Psoas muscle (tissue), 8 donors: ENCODE results near the gene THPO. TPM values are rescaled to one million over a fixed set of nuclear protein-coding genes. Genes with fewer than 3 reads are reported as not detected.

Source experiments
- ATAC-seq, 4 donors: fragments of 200-7000 bp; cut with Tn5 transposase; one replicate each; pipeline ENCODE4 v1.9.1; 2020; ENCODE audit warnings: moderate library complexity in 3 of 4, mild to moderate bottlenecking in 2 of 4
- DNase-seq, 2 donors: peaks; one replicate each; pipeline ENCODE4 v3.0.0-alpha.2; 2020
- H3K27ac ChIP-seq: fragments of 200-600 bp; one replicate; pipeline ENCODE4 v1.8.0; 2022
- H3K27me3 ChIP-seq, 3 donors: fragments of 200-600 bp in 1 of 3; one replicate each; pipeline versions ENCODE4 v1.6.1 to v1.8.0; 2013 to 2022; ENCODE audit warnings: low read length in 2 of 3, mild to moderate bottlenecking in 2 of 3, moderate library complexity in 1 of 3; ENCODE audit not compliant: insufficient read depth in 3 of 3
- H3K36me3 ChIP-seq, 2 donors: fragments of 200-600 bp in 1 of 2; one replicate each; pipeline versions ENCODE4 v1.6.1 to v1.8.0; 2013 to 2022; ENCODE audit warnings: low read depth in 1 of 2, mild to moderate bottlenecking in 1 of 2, moderate library complexity in 1 of 2; ENCODE audit not compliant: insufficient read depth in 1 of 2
- H3K4me1 ChIP-seq: fragments of 200-600 bp; one replicate; pipeline ENCODE4 v1.8.0; 2022
- H3K4me3 ChIP-seq: fragments of 200-600 bp; one replicate; pipeline ENCODE4 v1.8.0; 2022; ENCODE audit warnings: mild to moderate bottlenecking
- H3K9me3 ChIP-seq: fragments of 200-600 bp; one replicate; pipeline ENCODE4 v1.8.0; 2022
- WGBS, 3 donors: extraction: QIAGEN DNeasy Blood & Tissue Kit; methylation state at CpG; one replicate each; pipeline versions ENCODE4 v1.1.6 to v1.1.7; 2013; 5-methylcytosine and 5-hydroxymethylcytosine counted together
- intact Hi-C, 2 donors: fragments of 100-400 bp; cut with DNase I; formaldehyde crosslinking; loops; one replicate each; pipeline versions ENCODE4 v1.11.0 to v1.14.2; 2022
- polyA plus RNA-seq, 3 donors: library from polyadenylated mRNA; stranded (reverse); fragments of 200-250 nt; gene quantifications; one replicate each; pipeline ENCODE4 v1.2.3, GENCODE V29; 2013
- total RNA-seq, 4 donors: library from RNA; stranded (reverse); fragmentation: NEBNext Ultra II Directional in 2 of 4; extraction: Animal tissue kit (Norgen Biotek cat#: 25700) in 2 of 4; gene quantifications; one replicate each; pipeline versions ENCODE4 v1.2.1 to v1.2.4, GENCODE V29; 2021 to 2023
- TF ChIP-seq, protein P1 (sequence below): fragments of 200-600 bp; IDR thresholded peaks from one replicate; pipeline ENCODE4 v1.8.0; 2022; ENCODE audit warnings: antibody characterized with exemption
- donor health status: healthy with polysubstance abuse.
- donor health status: DM: no; HTN: no; CAD: no; lungs with moderate emphysema.
- donor health status: Bipolar disorder and iron deficiency.
- donor health status: healthy.
- donor health status: DM: yes; HTN: yes; CAD: no.
- donor health status: DM: no; HTN: no; CAD: no.
- donor health status: DM: no; HTN: no; CAD: no.
- donor health status: DM: yes; HTN: yes; CAD: no.

The THPO gene
- total and polyA plus RNA-seq, 7 donors: 0.49 to 3.0 (median 0.92) TPM

DNA sequence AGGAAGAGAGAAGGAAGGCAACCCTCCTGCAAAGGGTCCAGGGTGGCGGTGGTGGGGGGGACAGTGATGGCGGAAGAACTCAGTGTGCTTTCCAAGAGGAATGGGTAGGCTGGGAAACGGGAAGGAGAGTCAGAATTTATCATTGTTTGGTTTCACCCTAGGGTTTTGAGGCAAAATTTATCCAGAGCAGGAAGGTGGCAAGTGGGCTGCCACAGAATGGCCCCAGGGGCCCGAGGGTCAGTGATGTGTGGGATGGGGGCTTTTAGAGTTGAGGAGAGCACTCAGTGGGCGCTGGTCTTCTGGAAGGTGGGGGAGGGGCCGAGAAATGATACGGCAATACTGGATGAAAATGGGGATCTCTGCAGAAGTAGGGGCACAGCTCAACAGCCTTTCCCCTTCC, 40.0 kb downstream of the THPO start:
- peak overlapping the region; percentile 79 for H3K4me3 ChIP-seq
- DNase-seq: no peak
- H3K36me3 ChIP-seq: peaks cover 0 to 39% of the 10 kb centered on the region in 2 donors
- H3K27ac ChIP-seq: peak overlapping the region; percentile 90
- TF ChIP-seq, protein P1, sequence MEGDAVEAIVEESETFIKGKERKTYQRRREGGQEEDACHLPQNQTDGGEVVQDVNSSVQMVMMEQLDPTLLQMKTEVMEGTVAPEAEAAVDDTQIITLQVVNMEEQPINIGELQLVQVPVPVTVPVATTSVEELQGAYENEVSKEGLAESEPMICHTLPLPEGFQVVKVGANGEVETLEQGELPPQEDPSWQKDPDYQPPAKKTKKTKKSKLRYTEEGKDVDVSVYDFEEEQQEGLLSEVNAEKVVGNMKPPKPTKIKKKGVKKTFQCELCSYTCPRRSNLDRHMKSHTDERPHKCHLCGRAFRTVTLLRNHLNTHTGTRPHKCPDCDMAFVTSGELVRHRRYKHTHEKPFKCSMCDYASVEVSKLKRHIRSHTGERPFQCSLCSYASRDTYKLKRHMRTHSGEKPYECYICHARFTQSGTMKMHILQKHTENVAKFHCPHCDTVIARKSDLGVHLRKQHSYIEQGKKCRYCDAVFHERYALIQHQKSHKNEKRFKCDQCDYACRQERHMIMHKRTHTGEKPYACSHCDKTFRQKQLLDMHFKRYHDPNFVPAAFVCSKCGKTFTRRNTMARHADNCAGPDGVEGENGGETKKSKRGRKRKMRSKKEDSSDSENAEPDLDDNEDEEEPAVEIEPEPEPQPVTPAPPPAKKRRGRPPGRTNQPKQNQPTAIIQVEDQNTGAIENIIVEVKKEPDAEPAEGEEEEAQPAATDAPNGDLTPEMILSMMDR: no peak
- no peaks in the 10 kb centered on the region for H3K27me3 ChIP-seq
- intact Hi-C loops: no loop called here
- no peaks in the 10 kb centered on the region for H3K9me3 ChIP-seq
- H3K4me1 ChIP-seq: peaks cover 48% of the 10 kb centered on the region
- ATAC-seq: no peak
- WGBS, 3 donors: 63 to 75% (median 70%) methylated on average over 6 to 7 of the region's 7 CpGs

DNA sequence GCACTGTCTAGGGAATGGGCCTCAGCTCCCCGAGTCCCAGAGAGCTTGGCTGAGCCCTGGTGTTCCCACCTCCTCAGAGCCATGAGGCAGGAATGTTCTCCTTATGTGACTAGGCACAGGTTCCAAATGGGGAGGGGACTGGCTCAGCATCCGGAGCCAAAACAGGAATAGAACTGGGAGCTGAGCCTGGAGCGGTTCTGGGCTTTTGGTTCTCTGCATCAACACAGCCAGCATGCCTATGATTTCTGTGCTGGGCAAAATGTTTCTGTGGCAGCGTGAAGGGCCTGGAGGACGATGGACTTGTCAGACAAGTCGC, 40.6 kb downstream of the THPO start, which contains the start of gene FAM131A:
FAM131A (plus strand) TSS at position 202 of the 316 bp plus-strand sequence; CDS start at position 233, 31 bp downstream.
- DNase-seq: peak; percentile 66 to 78
- Histone ChIP-seq H3K9me3 (no peaks in the 10 kb centered on the region), H3K36me3 (peaks cover 0 to 39% of the 10 kb centered on the region in 2 donors), H3K4me3 (peak within 1 kb of the TSS; percentile 79), H3K27me3 (no peaks in the 10 kb centered on the region), H3K4me1 (peaks cover 52% of the 10 kb centered on the region), H3K27ac (peak within 1 kb of the TSS; percentile 90)
- intact Hi-C loops: no loop called here
- TF ChIP-seq, protein P1: no peak
- peak; percentile 1 to 48 (median 26) for ATAC-seq
- 10 to 15% (median 12%) methylated on average over 6 of the region's 6 CpGs for WGBS, 3 donors

DNA sequence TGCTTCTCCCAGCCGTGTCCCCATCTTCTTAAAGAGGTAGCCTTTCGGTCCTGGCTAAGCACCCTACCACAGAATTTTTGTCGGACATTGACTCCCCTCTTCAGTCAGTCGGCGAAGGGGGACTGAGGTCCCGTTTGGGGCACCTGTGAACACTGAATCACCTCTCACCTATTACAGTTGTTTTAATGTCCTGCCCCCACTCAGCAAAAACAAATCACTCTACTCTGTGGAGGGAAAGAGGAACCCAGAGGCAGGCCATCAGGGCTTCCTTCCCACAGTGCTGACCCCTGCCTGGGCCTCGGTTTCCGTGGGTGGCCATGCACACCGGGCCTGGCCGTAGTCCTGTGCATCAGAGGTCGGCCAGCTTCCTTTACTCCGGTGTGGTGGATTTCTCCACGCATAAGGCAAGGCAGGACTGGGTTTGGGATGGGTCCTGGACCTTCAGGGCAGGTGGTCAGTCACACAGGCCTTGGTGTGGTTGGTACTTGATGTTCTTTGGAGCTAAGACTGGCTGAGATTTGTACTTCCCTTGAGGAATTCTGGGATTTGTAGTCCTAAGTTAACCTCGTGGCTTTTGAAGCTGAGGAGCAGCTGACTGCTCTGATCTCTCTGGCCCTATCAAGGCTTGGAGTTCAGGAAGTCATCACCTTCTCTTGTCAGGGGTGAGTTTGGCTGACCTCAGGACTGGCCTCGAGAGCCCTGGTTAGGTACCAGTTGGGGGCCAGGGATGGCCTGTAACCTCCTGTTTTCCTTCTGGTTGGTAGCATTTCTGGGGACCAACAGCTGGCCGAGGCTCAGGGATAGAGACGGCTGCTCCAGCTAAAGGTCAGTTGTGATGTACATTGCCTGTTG, 41.2 kb downstream of the THPO start:
- H3K36me3 ChIP-seq: peaks cover 0 to 39% of the 10 kb centered on the region in 2 donors
- H3K27me3 ChIP-seq: no peaks in the 10 kb centered on the region
- peaks cover 57% of the 10 kb centered on the region for H3K4me1 ChIP-seq
- peak in 1 of 2 donors; percentile 62 for DNase-seq
- no peaks in the 10 kb centered on the region for H3K9me3 ChIP-seq
- ATAC-seq: peak; percentile 38 to 71 (median 52)
- peak overlapping the region; percentile 79 for H3K4me3 ChIP-seq
- WGBS, 3 donors: 4 to 8% (median 5%) methylated on average over 17 of the region's 17 CpGs
- H3K27ac ChIP-seq: peak overlapping the region; percentile 90
- TF ChIP-seq, protein P1: no peak
- intact Hi-C loops: no loop called here

DNA sequence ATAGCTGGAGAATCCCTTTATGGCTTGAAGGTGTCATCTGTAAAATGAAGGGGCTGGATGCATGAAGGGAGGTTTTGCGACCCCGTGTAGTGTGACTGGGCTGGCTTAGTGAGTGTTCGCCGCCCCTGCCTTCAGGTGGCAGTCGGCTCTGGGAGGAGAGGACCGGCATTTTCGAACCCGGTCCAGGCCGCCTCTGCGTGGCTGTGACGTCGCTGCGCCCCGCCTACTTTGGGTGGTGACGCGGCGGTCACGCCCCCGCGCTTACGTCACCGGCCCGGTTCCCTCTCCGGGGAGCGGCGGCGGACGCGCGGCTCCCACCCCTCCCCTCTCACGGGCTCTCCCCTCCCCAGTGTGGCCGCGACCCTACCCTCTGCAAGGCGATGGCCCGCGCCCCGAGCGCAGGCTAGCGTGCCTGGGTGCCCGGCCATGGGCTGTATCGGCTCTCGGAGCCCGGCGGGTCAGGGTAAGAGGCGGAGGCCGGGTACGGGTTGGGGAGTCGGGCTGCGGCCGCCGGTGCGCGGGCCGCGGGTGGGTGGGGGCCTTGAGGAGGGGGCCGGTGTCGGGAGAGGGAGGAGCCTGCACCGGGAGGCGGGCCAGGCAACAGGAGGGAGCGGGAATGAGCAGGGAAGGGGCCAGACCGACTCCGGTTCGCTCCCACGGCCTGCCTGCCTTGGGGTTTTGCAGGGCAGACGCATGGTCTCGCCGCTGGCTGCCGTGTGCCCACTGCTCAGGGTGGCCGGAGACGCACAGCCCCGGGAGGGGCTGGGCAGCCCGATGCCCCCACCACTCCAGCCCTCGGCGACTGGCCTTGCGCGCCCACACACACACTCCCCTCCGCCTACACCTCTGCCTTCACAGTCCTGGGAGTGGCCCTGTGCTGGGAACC, 42.1 kb downstream of the THPO start:
- DNase-seq (peak; percentile 89 to 93), ATAC-seq (peak; percentile 63 to 79 (median 71))
- intact Hi-C loops: no loop called here
- Histone ChIP-seq H3K9me3 (no peaks in the 10 kb centered on the region), H3K36me3 (peaks cover 0 to 45% of the 10 kb centered on the region in 2 donors), H3K4me1 (peaks cover 58% of the 10 kb centered on the region), H3K27me3 (no peaks in the 10 kb centered on the region), H3K27ac (peak overlapping the region; percentile 90), H3K4me3 (peak overlapping the region; percentile 79)
- WGBS, 3 donors: 0 to 1% (median 0%) methylated on average over 35 to 77 of the region's 77 CpGs
- TF ChIP-seq, protein P1: no peak
